A549 (cell line): ENCODE measurements around the gene CEBPG. TPM values are rescaled to one million over a fixed set of nuclear protein-coding genes. Genes with fewer than 3 reads are reported as not detected.

Source experiments
- ATAC-seq, 2 experiments: fragments of 200-7000 bp in 1 of 2; fragments of >200 bp in 1 of 2; cut with Nextera tagmentation in 1 of 2; cut with Tn5 transposase in 1 of 2; 3 replicates each; pipeline versions ENCODE4 v1.8.0 to v1.9.1; 2018 to 2020; ENCODE audit warnings: mild to moderate bottlenecking in 1 of 2, moderate library complexity in 1 of 2
- CTCF ChIA-PET: fragments of 300-600 bp; sonication (Branson Sonifier 250); formaldehyde crosslinking; extraction: SDS; loops from one replicate; lab custom pipeline; 2021; ENCODE audit warnings: antibody characterized with exemption, inconsistent platforms; lab: Yijun Ruan, JAX
- POLR2A ChIA-PET: fragments of 350-600 bp; formaldehyde crosslinking; extraction: SDS; loops from one replicate; lab custom pipeline; 2021; ENCODE audit warnings: antibody characterized with exemption, inconsistent platforms; lab: Yijun Ruan, JAX
- DNase-seq, 2 experiments: peaks; one replicate each; pipeline versions ENCODE4 v3.0.0 to v3.0.0-alpha.2; 2011 to 2016; ENCODE audit warnings: low read depth in 1 of 2, low spot score in 1 of 2
- FAIRE-seq: peaks from 2 replicates; lab custom pipeline; 2011; peaks lifted over from hg19 to GRCh38; lab: Jason Lieb, UNC
- H3K27ac ChIP-seq, 2 experiments: fragments of >200 bp; sonication (Bioruptor Twin); formaldehyde crosslinking; 3 replicates each; pipeline ENCODE4 v1.5.1; 2016 to 2017
- H3K4me1 ChIP-seq: fragments of >200 bp; sonication (Bioruptor Twin); formaldehyde crosslinking; 3 replicates; pipeline ENCODE4 v1.6.1; 2016
- H3K4me2 ChIP-seq: fragments of >200 bp; sonication (Bioruptor Twin); formaldehyde crosslinking; 3 replicates; pipeline ENCODE4 v1.6.1; 2016
- H3K4me3 ChIP-seq: fragments of >200 bp; sonication (Bioruptor Twin); formaldehyde crosslinking; 3 replicates; pipeline ENCODE4 v1.5.1; 2016
- H3K9me3 ChIP-seq: fragments of >200 bp; sonication (Bioruptor Twin); formaldehyde crosslinking; 3 replicates; pipeline ENCODE4 v1.6.1; 2016
- CEBPB ChIP-seq, 2 experiments: fragments of >200 bp in 1 of 2; sonication (Bioruptor Twin) in 1 of 2; formaldehyde crosslinking in 1 of 2; IDR thresholded peaks; 2 replicates each; pipeline ENCODE4 v1.6.1; 2012 to 2016
- EHMT2 ChIP-seq: fragments of 200-600 bp; sonication (generic); IDR thresholded peaks from 2 replicates; pipeline ENCODE4 v1.6.1; 2016; ENCODE audit warnings: antibody characterized with exemption, low read depth, mild to moderate bottlenecking, moderate library complexity
- KDM1A ChIP-seq: fragments of 200-600 bp; sonication (generic); IDR thresholded peaks from 2 replicates; pipeline ENCODE4 v1.6.1; 2016; ENCODE audit warnings: low read depth, mild to moderate bottlenecking
- NFE2L2 ChIP-seq: fragments of 150-350 bp; conservative IDR thresholded peaks from 2 replicates; pipeline ENCODE4 v1.6.1; 2014; ENCODE audit warnings: low read length
- POLR2A ChIP-seq: IDR thresholded peaks from 2 replicates; pipeline ENCODE4 v1.6.1; 2012; ENCODE audit warnings: mild to moderate bottlenecking, low read length
- RAD21 ChIP-seq, 2 experiments: fragments of >200 bp in 1 of 2; sonication (Bioruptor Twin) in 1 of 2; formaldehyde crosslinking in 1 of 2; IDR thresholded peaks in 1 of 2; conservative IDR thresholded peaks in 1 of 2; 2 replicates in 1 of 2; 3 replicates in 1 of 2; pipeline ENCODE4 v1.6.1; 2012 to 2018; ENCODE audit warnings: inconsistent platforms in 1 of 2
- RARB ChIP-seq: fragments of 250-450 bp; sonication (Bioruptor Pico); IDR thresholded peaks from 2 replicates; pipeline ENCODE4 v1.8.0; 2021; ENCODE audit warnings: mild to moderate bottlenecking, moderate library complexity
- RCOR1 ChIP-seq: fragments of 150-350 bp; IDR thresholded peaks from 2 replicates; pipeline ENCODE4 v1.6.1; 2014; ENCODE audit warnings: antibody characterized with exemption, low read length, low read depth
- SMC3 ChIP-seq: fragments of >200 bp; sonication (Bioruptor Twin); formaldehyde crosslinking; IDR thresholded peaks from 3 replicates; pipeline ENCODE4 v1.6.1; 2018; ENCODE audit warnings: inconsistent platforms
- ZC3H11A ChIP-seq: fragments of 450-650 bp; IDR thresholded peaks from 2 replicates; pipeline ENCODE4 v1.6.1; 2014; ENCODE audit warnings: antibody characterized with exemption, mild to moderate bottlenecking
- ZFP36 ChIP-seq: fragments of 450-650 bp; IDR thresholded peaks from 2 replicates; pipeline ENCODE4 v1.6.1; 2014; ENCODE audit warnings: borderline replicate concordance; ENCODE audit not compliant: partially characterized antibody
- WGBS: methylation state at CpG from one replicate; pipeline ENCODE4 v1.1.6; 2017; ENCODE audit errors: missing lambda C conversion rate; 5-methylcytosine and 5-hydroxymethylcytosine counted together
- polyA plus RNA-seq, 4 experiments: library from polyadenylated mRNA; depleted of rRNA in 3 of 4; stranded (reverse); fragments of >200 nt; fragmentation: RNase III in 1 of 4; extraction: RNeasy Plus Mini Kit Qiagen cat#74134 plus additional on column Dnase treatment in 1 of 4; gene quantifications; 2 replicates in 3 of 4; 3 replicates in 1 of 4; pipeline ENCODE4 v1.2.3, GENCODE V29; 2011 to 2017
- TF ChIP-seq, protein P1 (sequence below): fragments of >200 bp; sonication (Bioruptor Twin); formaldehyde crosslinking; IDR thresholded peaks from 2 replicates; pipeline ENCODE4 v1.6.1; 2016

The CEBPG gene
- polyA plus RNA-seq, 2 of the 4 experiments (the other 2 are of a cell fraction) = 34.3 to 138 TPM

DNA sequence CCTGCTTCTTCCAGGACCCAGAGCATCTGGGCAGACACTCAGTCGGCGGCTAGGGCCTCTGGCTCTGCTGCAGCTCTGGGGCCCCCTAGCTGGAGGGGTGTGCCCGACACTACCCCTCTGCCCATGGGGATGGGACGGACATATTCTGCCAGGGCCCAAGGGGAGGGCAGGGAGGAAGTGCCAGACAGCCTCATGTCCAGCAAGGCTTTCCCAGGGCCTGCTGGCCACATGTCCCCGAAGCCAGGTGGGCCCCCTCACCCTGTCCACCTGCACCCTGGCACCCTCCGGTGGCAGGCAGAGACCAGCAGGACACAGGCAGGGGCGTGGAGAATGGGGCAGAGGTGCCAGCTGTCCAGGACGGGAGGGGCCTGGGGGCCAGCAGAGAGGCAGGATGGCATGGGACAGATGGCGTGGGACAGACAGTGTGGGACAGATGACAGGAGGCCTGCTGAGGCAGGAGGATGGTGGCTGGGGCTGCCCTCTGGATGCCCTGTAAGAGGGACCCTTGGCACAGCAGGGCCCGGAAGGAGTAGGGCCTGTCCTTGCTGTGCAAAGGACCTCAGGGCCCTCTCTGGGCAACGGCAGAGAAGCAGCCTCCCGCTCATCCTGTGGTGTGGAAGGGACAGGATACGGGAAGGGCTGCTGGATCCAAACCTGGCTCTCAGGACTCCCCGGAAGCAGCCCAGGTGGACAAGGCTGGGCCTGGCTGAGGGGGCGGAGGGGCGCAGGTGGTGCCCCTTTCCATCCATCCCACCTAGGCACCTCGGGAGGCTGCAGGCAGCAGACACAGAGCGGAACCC, 29.1 kb downstream of the CEBPG start:
- DNase-seq (peak in 1 of 2 experiments; percentile 36), ATAC-seq (peak in 1 of 2 experiments; percentile 36; a peak in 3 of 6 replicates), FAIRE-seq (no peak)
- H3K4me1 ChIP-seq = peaks cover 8% of the 10 kb centered on the region; the same call in 1 of the 3 replicates
- TF ChIP-seq RARB (CRISPR knock-in tag) (no peak), RAD21 (conservative IDR thresholded peaks at IDR 0.05 in 1 of 2, IDR thresholded peaks at IDR 0.05 in 1 of 2) (peak; percentile 46 to 53; a peak in 4 of 5 replicates), SMC3 (peak; percentile 58)
- ChIA-PET POLR2A (no interaction called here), CTCF (interaction anchor here (0.9 to 36.3 kb wide), 17 partner anchors 6 to 369 kb away, joined by 3 to 1493 read pairs (median 10); partner anchors contain the start of genes CEBPA and SLC7A10)
- no peak overlapping the region for H3K4me3 ChIP-seq
- H3K9me3 ChIP-seq = no peaks in the 10 kb centered on the region
- no peak overlapping the region for H3K27ac ChIP-seq
- H3K4me2 ChIP-seq = no peak overlapping the region
- WGBS = 84% methylated on average over 18 of the region's 18 CpGs

DNA sequence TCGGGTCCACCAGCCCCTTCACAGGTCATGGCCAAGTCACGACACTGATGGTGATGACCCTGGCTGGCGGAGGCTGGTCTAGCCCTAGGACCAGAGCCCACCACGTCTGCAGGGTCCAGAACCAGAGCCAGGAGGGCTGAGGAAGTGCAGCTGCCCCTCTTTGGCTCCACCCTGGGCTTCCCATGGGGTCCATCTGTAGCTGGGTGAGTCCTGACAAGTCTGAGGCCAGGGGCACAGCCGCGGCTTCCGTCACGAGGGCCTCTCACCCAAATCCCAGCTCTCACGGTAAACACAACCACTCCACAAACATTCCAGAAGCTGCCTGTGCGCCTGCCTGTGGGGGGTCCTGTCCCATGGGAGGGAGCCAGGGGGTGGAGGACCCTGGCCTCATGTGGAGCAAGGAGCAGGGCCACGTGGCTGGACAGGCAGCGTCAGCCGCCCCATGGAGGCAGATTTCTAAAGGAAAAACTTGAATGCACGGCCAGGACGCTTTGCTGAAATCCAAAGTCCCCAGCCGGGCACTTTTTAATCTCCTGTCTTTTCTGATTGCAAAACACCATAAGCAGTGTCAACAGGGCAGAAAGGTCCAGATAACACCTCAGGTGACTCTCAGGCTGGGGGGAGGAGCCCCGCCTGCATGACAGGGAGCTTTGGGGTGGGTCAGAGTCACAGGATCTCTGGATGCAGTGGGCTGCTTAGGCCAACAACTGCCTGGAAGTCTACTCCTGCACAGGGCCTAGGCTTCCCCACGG, 29.9 kb downstream of the CEBPG start:
- H3K4me1 ChIP-seq = peaks cover 8% of the 10 kb centered on the region; the same call in 1 of the 3 replicates
- ATAC-seq (no peak), DNase-seq (no peak), FAIRE-seq (no peak)
- TF ChIP-seq NFE2L2 (no peak), ZFP36 (no peak), POLR2A (no peak), CEBPB (IDR thresholded peaks at IDR 0.05) (no peak), ZC3H11A (no peak)
- POLR2A ChIA-PET = no interaction called here
- H3K9me3 ChIP-seq = no peaks in the 10 kb centered on the region
- no peak overlapping the region for H3K27ac ChIP-seq
- WGBS = 72% methylated on average over 18 of the region's 18 CpGs
- CTCF ChIA-PET = interaction anchor here (0.6 to 36.3 kb wide), 19 partner anchors 5 to 550 kb away, joined by 3 to 1493 read pairs (median 40); partner anchors contain the start of genes CEBPA and SLC7A10
- H3K4me3 ChIP-seq = no peak overlapping the region
- H3K4me2 ChIP-seq = no peak overlapping the region

DNA sequence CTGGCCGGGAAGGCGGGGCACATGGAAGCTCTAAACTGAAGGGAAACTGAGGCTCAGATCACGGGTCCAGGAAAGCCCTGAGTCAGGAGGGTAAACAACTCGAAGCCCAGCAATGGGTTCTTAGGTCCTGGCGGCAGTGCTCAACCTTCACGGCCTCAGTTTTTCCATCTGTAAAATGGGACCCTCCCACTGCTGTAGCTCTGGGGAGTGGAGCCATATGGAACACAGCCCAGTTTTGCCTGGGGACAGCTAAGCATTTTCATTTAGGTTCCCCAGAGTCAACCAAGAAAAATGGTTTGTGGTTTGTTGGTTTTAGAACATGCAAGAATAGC, 30.4 kb downstream of the CEBPG start:
- FAIRE-seq = peak; percentile 67

DNA sequence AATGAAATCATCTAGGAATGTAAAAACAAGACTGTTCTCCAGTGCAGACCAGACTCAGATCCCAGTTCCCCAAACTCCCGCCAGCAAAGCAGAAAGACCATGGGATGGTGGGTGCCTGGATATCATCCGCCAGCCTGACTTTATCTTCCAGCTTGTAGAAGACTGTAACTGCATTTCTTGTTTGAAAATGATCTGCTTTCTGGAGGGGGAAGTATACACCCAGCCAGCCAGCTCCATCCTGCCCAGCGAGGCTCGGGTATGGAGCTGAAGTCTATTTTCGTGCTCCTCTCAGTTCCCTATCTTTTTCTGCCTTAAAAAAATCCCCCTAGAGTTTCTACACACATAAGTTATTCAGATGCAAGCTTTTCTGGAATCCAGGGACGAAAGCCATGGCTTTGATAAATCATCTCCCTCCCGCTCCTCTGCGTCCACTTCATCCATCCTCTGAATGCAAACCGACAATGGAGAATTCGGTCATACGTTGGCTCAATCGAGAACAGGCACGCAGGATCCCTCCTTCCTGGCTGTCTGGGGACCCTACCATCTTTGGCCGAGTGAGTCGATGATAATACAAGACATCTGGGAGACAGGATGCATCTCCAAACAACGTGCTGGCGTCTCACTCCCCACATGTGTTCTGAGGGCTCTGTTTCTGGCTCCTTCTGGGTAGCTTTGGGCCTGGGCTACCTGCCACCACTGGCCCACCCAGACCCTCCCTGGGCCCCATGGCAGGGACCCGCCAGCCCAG, 31.2 kb downstream of the CEBPG start:
- no peak for ATAC-seq
- WGBS = 78% methylated on average over 18 of the region's 18 CpGs
- ChIA-PET CTCF (interaction anchor here (0.7 to 36.3 kb wide), 29 partner anchors 4 to 741 kb away, joined by 3 to 1493 read pairs (median 18); partner anchors contain the start of genes CEBPA and SLC7A10), POLR2A (interaction anchor here (1.0 to 1.6 kb wide), 2 partner anchors 31 to 227 kb away, joined by 3 to 5 read pairs; partner anchors contain the start of gene CEBPG)
- no peak for DNase-seq
- Histone ChIP-seq H3K4me1 (peaks cover 8% of the 10 kb centered on the region; the same call in 1 of the 3 replicates), H3K4me3 (no peak overlapping the region), H3K4me2 (no peak overlapping the region), H3K27ac (no peak overlapping the region), H3K9me3 (no peaks in the 10 kb centered on the region)
- TF ChIP-seq, protein P1, sequence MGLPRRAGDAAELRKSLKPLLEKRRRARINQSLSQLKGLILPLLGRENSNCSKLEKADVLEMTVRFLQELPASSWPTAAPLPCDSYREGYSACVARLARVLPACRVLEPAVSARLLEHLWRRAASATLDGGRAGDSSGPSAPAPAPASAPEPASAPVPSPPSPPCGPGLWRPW = no peak
- TF ChIP-seq EHMT2 = no peak
- TF ChIP-seq RCOR1 = no peak
- FAIRE-seq = peak; percentile 13

More for the DNA sequence above, 30.4 kb downstream of the CEBPG start:
- ATAC-seq = no peak
- Histone ChIP-seq H3K4me3 (no peak overlapping the region), H3K4me2 (no peak overlapping the region), H3K9me3 (no peaks in the 10 kb centered on the region), H3K27ac (no peak overlapping the region), H3K4me1 (peaks cover 8% of the 10 kb centered on the region; the same call in 1 of the 3 replicates)
- DNase-seq = no peak
- 69% methylated on average over 6 of the region's 6 CpGs for WGBS
- ChIA-PET POLR2A (no interaction called here), CTCF (interaction anchor here (0.6 to 36.3 kb wide), 18 partner anchors 4 to 549 kb away, joined by 3 to 1493 read pairs (median 42); partner anchors contain the start of genes CEBPA and SLC7A10)
- peak; percentile 52; the same call in 1 of the 2 replicates for TF ChIP-seq KDM1A
- TF ChIP-seq NFE2L2 = no peak
